GM12891 (cell line): ENCODE measurements around the gene ATP13A3.

ENCODE experiments used
- DNase-seq: peaks from one replicate; pipeline ENCODE4 v3.0.0; 2011; ENCODE audit warnings: low spot score; ENCODE audit not compliant: insufficient read length
- FAIRE-seq: peaks from 2 replicates; lab custom pipeline; 2011; peaks lifted over from hg19 to GRCh38; lab: Jason Lieb, UNC
- PAX5 ChIP-seq: IDR thresholded peaks from 2 replicates; pipeline ENCODE4 v1.6.1; 2011; ENCODE audit warnings: low read length, moderate library complexity, mild to moderate bottlenecking; ENCODE audit not compliant: insufficient read depth, severe bottlenecking
- POLR2A ChIP-seq: IDR thresholded peaks from 2 replicates; pipeline ENCODE4 v1.6.1; 2011; ENCODE audit warnings: low read depth, low read length, control low read depth
- POLR2AphosphoS5 ChIP-seq: IDR thresholded peaks from 2 replicates; pipeline ENCODE4 v1.6.1; 2011; ENCODE audit warnings: low read depth, low read length, control low read depth
- POU2F2 ChIP-seq: IDR thresholded peaks from 2 replicates; pipeline ENCODE4 v1.6.1; 2011; ENCODE audit warnings: low read depth, mild to moderate bottlenecking, control low read depth, low read length, moderate library complexity
- SPI1 ChIP-seq: IDR thresholded peaks from 2 replicates; pipeline ENCODE4 v1.6.1; 2011; ENCODE audit warnings: low read depth, low read length, control low read depth
- TAF1 ChIP-seq: IDR thresholded peaks from 2 replicates; pipeline ENCODE4 v1.6.1; 2011; ENCODE audit warnings: low read depth, low read length, control low read depth

ATP13A3 gene

GRCh38 chr3:194446754-194447153 is 40.0 kb downstream of the ATP13A3 start:
- TF ChIP-seq PAX5 (no peak), POLR2A (no peak), POLR2AphosphoS5 (no peak), POU2F2 (no peak)
- DNase-seq (no peak), FAIRE-seq (no peak)

- DNase-seq (no peak), FAIRE-seq (no peak)
- TF ChIP-seq POLR2A (no peak), POLR2AphosphoS5 (no peak), PAX5 (no peak), SPI1 (no peak), TAF1 (no peak), POU2F2 (no peak)
Observed at GRCh38 chr3:194446172-194446571, 40.6 kb downstream of the ATP13A3 start.

- TF ChIP-seq POLR2AphosphoS5 = no peak
- no peak for DNase-seq
- no peak for FAIRE-seq
Observed at GRCh38 chr3:194443901-194444300, 42.9 kb downstream of the ATP13A3 start.

- TF ChIP-seq SPI1 = no peak
- TF ChIP-seq PAX5 = no peak
- TF ChIP-seq POLR2AphosphoS5 = no peak
- no peak for TF ChIP-seq POLR2A
- TF ChIP-seq TAF1 = no peak
- TF ChIP-seq POU2F2 = no peak
- DNase-seq = no peak
- no peak for FAIRE-seq
Observed at GRCh38 chr3:194440756-194441155, 46.0 kb downstream of the ATP13A3 start.

- TF ChIP-seq POLR2A = no peak
- TF ChIP-seq SPI1 = no peak
- TF ChIP-seq PAX5 = no peak
- TF ChIP-seq POU2F2 = no peak
- DNase-seq = no peak
- FAIRE-seq = no peak
Observed at GRCh38 chr3:194439881-194440550, 46.8 kb downstream of the ATP13A3 start.

- FAIRE-seq (no peak), DNase-seq (no peak)
- no peak for TF ChIP-seq TAF1
Observed at GRCh38 chr3:194434503-194434902, 52.3 kb downstream of the ATP13A3 start.

- FAIRE-seq (no peak), DNase-seq (no peak)
- TF ChIP-seq PAX5 = no peak
- TF ChIP-seq POLR2A = no peak
- no peak for TF ChIP-seq SPI1
- TF ChIP-seq POLR2AphosphoS5 = no peak
- TF ChIP-seq TAF1 = no peak
- no peak for TF ChIP-seq POU2F2
Observed at GRCh38 chr3:194431554-194431953, 55.2 kb downstream of the ATP13A3 start.

GRCh38 chr3:194425399-194425798 is 61.4 kb downstream of the ATP13A3 start:
- FAIRE-seq (no peak), DNase-seq (no peak)
- TF ChIP-seq PAX5 (no peak), POU2F2 (no peak), TAF1 (no peak), SPI1 (no peak), POLR2AphosphoS5 (no peak), POLR2A (no peak)

- no peak for FAIRE-seq
- TF ChIP-seq POLR2A (no peak), TAF1 (no peak), POLR2AphosphoS5 (no peak), PAX5 (no peak), POU2F2 (no peak), SPI1 (no peak)
- no peak for DNase-seq
Observed at GRCh38 chr3:194424953-194425352, 61.8 kb downstream of the ATP13A3 start.

- no peak for DNase-seq
- TF ChIP-seq POLR2AphosphoS5 (no peak), POU2F2 (no peak), PAX5 (no peak), SPI1 (no peak)
- no peak for FAIRE-seq
Observed at GRCh38 chr3:194424373-194424772, 62.4 kb downstream of the ATP13A3 start.

- FAIRE-seq = no peak
- DNase-seq = no peak
- TF ChIP-seq POLR2AphosphoS5 (no peak), PAX5 (no peak), POLR2A (no peak), SPI1 (no peak), TAF1 (no peak), POU2F2 (no peak)
Observed at GRCh38 chr3:194423317-194423716, 63.5 kb downstream of the ATP13A3 start.
